HG03139 (cell line): ENCODE results near the gene GPR31.
"Not testable (repeated sequence)": the region's sequence is repeated elsewhere in the genome, so short reads cannot be mapped to it uniquely, and the experiment has no call there.

Experiments
- ATAC-seq: cut with Tn5 transposase; IDR thresholded peaks from one replicate; pipeline ENCODE4 v1.9.1; 2021; ENCODE audit not compliant: unreplicated experiment

GPR31 gene, protein sequence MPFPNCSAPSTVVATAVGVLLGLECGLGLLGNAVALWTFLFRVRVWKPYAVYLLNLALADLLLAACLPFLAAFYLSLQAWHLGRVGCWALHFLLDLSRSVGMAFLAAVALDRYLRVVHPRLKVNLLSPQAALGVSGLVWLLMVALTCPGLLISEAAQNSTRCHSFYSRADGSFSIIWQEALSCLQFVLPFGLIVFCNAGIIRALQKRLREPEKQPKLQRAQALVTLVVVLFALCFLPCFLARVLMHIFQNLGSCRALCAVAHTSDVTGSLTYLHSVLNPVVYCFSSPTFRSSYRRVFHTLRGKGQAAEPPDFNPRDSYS

DNA sequence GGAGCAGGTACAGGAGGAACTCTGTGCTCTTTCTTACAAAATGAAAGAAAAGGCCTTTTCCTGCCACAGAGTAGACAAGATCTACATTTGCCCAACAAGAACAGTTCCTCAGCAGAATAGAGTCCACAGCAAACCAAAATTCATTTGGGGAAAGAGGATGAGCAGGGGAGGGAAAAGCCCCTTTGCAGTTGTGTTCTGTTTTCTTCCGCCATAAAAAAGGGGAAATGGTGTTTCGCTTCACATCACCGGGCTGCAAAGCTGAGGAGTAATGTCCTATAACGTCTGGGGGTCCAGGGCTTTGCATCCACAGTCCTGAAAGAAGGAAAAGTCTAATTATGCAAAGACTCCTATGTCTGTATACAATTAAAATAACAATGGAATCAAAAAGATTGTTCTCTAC is at the start of gene GPR31:
GPR31 (minus strand) TSS at position 118 of the 400 bp plus-strand sequence. CDS start 149 bp downstream, outside the sequence.
- ATAC-seq, result no peak

DNA sequence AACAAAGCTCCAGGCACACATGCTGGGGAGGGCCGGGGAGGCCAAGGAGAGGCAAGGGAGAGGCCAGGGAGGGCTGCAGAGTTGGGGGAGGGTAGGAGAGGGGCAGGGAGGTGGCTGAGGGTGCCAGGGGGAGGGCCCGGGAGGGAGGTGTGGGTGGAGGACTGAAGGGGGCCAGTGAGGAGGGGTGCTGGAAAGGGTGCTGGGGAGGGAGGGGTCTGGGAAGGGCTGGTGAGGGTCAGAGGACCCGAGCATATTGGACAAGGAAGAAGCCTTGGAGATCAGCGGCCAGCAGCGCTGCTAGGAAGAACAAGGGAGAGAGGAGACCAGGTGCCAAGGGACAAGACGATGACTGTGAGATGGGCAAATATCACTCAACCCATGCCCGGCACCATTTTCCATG is 49.7 kb upstream of the GPR31 start:
- ATAC-seq, result no peak

DNA sequence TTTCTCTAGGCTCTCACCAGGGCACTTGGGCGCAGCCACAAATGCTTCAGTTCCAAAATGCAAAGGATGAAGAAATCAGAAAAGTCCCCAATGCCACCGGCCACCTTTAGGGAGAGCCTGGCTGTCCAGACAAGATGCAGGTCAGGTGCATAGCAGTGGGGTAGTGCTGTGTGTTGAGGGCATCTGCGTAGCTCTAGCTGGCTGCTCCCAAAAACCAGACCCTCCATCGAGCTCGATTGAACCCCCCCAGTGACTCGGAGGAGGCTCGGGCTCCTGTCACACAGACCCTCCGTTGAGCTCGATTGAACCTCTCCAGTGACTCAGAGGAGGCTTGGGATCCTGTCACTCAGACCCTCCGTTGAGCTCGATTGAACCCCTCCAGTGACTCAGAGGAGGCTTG is 47.5 kb upstream of the GPR31 start:
- not testable (repeated sequence) for ATAC-seq

DNA sequence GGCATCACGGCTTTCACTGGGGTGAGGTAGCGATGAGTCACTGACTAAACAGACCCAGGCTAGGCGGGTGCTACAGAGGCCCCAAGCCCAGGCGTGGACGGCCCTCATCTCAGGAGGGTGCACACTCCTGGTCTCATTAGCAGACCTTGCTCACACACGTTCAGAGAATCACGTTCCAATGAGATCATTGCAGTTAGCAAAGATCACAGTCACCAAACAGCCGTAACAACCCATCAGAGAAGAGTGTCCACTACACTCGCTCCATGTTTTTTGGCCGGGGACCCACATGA is 46.2 kb upstream of the GPR31 start:
- not testable (repeated sequence) for ATAC-seq

DNA sequence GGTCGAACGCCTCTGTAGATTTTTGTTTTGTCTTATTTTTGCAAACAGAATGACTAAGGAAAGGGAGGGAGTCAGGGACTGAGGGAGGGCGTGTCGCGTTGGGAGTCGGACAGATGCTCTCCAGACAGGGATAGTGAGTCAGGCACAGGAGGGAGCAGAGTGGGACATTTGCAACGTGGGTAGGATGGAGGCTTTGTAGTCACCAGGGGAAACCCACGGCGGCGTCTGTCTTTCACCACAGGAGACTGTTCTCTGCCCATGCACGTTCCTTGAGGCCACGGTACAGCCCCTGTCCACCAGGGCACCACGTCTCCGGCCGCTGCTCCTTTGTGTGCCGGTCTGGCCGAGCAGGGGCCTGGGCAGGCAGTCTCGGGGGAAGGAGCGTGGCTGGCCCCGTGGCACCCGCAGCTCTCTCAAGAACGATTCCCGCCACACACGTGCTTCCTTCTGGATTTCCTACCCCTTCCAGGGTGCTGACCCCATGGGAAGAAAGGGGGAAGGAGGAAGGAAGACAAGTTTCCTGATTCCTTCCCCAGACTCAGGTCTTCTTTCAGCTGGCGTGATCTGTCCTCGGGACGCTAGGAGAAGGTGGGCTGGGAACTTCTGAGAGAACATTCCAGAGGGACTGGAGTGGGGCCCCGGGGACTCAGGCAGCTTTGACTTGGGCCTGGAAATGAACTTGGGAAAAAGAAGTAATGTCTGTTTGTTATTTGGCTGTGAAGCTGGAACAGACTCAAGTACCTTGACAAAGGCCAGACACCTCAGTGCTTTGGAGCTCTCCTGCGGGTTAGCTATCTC is 45.7 kb upstream of the GPR31 start:
- ATAC-seq, result not testable (repeated sequence)

DNA sequence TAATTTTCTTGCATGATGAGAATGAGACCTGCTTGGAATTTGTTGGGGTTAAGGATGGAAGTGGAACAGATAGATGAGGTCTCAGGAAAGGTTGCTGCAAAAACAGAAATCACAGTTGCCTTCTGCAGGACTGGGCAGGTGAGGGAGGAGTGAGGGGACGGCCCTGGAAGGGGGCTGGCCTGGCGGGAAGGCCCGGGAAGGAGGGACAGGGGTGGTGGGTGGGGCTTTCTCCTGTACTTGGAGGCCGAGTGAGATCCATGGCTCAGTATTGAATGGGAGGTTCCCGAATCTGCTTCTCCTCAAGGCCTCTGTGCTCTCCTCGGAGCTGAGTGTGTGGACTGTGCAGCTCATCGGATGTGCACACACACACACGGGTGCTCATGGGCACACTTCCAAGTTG is 44.8 kb upstream of the GPR31 start:
- ATAC-seq, result not testable (repeated sequence)

DNA sequence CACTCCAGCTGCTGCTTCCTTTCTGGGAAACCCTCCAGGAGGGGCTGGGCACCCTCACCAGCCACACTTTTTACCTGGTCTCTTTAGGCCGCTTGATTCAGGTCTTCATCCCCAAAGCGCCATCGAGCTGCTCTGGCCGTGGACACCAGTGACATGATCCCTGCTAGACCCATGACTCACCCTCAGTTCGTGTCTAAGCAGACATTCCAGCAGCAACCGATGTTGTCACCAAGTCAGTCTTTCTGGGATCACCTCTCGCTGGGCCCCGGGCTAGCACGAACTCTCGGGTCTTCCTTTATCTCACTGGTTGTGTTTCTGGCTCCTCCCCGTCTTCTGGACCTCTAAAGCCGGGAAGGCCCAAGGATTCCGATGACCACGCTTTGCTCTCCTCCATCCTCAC is 43.0 kb upstream of the GPR31 start:
- ATAC-seq, result no peak

DNA sequence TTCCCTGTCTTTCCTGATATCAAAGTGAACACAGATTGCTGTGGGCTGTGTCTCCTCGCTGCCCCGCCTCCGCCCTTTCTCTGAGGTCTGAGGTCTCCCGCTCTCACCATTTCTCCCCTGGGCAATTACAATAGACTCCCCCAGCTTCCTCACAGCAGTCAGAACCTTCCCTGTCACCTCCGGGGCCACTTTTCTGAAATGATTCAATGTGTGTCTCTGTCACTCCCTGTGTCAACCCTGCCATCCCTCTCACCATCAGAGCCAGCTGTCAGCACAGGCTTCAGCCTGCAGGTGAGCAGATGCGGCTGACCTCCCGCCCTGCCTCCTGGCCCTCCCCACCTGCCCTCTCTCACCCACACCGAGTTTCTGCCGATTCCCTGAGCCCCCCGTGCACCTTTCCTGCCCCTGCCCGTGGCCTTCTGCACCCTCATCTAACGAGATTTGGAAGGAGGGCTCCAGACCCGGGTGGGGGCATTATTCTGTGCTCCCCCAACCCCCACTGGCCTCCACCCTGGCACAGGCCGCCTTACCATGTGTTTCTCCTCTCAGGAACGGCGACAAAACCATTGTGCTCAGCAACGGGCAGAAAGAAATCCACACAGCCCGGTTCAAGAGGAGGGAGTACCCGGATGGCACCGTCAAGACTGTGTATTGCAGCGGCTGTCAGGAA is 38.3 kb upstream of the GPR31 start:
- ATAC-seq, result not testable (repeated sequence)

DNA sequence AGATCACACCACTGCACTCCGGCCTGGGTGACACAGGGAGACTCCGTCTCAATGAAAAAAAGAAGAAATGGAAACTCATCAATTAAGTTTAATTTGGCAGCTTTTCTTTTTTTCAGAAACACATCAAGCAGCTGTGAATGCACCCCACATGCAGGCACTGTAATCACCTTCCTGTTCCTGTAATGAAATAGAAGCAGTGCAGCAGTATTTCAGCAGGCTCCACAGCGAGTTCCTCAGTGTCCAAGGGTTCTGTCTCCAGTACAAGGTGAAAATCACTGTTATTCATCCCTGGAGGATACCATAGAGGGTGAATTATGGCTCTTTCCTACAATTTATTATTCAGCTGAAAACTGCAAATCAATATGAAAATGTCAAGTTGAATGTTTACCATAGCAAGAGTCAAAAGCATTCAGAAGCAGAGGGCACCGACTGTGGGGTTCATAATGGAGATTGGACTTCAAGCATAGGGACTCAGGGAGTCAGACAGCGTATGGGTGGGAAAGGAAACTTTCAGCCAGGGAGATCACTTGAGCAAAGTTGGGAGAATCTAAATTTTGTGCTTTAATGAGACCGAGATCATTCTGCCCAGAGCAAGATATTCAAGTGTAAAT is 35.8 kb upstream of the GPR31 start:
- ATAC-seq, result not testable (repeated sequence)

DNA sequence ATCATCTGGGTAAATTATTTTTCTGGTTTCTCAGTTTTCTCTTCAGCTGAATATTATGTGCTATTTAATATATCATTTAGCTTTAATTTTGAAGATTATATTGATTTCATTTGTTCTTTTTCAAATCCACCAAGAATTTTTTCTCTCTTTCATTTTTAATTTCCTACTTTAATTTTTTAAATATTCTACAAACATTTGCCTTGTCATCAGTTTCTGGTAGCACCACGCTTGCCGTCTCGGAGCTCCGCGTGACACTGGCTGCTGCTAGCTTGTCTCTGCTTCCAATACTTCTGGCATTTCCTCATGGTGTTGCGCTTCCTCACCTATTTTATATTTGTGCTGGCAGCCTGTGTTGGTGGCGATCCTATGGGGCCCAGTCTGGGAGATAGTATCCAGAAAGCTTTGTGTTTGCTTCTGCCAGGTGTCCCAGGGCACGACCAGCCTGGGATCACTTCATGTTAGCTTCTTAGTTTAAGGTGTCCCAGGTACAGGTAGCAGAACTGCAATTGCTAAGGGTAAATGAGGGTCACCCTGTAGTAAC is 33.3 kb upstream of the GPR31 start:
- ATAC-seq, result not testable (repeated sequence)

DNA sequence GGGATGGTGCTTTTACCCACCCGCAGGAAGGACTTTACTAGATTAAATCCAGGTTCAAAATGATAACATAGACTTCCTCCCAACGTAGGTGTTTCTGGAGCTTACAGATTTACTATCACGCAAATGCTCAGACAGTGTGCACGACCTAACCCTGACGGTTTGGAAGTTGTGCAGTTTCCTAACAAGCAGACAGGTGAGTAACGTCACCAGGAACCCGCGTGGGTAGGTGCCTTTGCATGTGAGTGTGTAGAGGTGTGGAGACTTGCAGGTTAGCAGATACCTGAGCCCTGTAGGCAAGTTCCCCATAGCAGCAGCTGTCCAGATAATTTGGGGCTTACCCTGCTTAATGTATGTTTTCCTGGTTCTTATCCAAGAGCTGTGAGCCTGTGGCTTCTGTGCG is 29.5 kb upstream of the GPR31 start:
- not testable (repeated sequence) for ATAC-seq

DNA sequence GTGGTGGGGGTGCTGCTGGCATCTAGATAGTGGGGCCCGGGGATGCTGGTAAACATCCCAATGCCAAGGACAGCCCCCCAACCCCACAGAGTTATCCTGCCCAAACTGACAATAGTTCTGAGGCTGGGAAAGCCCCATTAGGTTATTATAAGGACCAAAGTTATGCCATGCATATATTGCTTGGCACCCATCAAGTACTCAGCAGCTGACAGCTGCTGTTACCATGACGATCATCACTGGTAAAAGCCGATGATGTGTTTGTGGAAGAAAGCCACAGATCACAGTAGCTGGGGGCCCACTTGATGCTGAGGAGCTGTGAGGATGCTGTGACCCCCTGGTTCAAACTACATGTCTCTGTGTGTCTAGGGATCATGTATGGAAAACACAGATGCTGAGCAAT is 27.3 kb upstream of the GPR31 start:
- not testable (repeated sequence) for ATAC-seq

DNA sequence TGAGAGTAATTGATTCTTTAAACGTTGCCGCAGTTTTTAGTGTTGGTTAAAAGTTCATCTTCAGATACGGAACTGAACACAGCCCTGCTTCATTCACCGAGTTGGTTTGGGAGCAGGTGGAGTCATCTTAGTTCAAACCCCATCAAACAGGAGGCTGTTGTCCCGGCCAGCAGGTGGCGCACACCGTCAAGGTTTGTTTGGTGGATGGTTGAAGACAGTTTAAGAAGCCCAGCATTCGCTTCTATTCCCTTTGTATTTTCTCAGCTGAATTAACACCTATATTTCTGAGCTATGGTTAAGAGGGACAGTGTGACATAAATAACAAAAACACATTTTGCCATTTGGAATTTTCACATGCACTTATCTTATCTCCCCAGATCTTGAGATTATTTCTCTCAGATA is 25.1 kb upstream of the GPR31 start:
- peak; percentile 77 for ATAC-seq

DNA sequence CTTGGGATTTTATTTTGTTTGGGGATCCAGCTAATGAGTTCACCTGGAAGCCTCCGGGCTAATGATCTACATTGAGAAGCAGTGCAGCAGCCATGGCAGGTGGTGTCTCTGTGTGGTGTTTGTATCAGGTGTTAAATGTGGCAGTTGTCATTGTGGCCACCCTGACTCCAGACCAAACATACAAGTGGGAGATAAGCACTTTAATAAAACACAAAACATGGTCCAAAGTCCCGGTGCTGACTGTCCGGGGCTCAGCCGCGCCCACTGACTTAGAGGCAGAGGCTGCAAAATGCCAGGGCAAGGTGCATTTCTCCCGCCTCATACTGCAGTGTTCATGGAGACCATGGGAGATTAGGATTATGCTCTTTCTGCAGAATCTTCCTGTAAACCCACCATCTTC is 23.6 kb upstream of the GPR31 start:
- not testable (repeated sequence) for ATAC-seq

DNA sequence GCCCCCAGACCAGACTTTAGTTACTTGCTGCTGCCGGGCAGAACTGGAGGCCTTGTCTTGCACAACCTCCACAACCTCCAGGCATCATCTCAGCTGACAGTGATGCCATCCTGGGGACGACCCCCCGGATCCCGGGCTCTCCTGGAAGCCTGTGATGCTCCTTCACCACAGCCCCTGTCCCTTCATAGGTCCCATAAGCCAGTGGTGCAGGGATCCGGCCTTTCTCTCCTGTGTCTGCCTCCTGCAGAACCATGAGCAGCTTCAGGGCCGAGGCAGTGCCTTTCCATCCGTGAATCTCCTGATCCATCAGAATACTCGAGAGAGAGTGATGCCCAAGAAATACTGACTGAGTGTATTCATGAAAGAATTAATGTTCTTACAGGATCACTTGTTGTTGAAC is 22.3 kb upstream of the GPR31 start:
- not testable (repeated sequence) for ATAC-seq

DNA sequence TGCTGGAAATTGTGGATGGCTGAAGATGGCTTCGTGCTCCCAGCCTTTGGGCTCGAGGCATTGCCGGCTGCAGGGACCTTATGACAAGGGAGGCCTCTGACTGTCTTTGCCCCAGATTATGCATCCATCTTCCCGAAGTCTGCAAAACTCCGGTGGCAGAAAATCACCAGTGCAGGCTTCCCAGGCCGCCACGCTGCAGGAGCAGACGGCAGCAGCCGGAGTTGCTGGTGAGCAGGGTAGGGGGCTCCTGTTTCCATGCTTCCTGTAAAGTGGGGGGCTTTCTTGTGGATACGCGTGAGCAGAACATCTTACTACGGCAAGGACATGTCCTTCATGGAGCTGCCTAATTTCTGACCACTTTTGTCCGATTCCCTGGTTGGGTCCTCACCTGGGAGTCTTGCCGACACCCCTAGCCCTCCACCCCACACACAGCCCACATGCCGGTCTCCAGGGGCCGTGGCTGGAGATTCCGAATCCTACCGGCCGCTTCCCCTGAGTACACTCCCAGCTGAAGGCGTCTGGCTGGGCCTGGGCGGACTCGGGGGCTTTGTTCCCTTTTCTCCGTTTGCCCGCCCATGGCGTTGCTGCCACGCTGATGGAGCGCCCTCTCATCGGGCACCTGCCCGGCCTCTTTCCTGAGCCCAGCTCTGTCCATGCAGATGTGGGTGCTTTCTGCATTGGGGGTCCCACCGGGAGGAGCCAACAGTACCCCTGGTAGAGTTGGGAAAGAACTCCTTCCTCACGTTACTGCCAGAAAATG is 21.3 kb upstream of the GPR31 start:
- ATAC-seq, result not testable (repeated sequence)

DNA sequence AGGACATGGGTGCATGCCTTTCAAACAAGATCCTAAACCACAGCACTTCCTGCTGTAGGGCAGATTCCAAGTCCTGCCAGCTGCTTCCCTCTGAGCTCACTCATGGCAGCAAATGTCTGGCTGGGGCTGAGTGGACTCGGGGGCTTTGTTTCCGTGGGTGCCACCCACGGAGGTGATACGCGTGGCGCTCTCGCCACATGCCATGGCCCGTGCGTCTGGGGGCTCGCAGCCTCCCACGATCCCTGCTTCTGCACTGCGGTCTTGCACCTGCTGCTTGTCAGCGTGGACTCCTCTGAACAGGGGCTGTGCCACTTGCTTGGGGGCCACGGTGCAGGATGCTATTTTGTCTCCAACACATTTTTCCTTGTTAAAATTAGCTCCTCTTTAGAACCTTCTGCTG is 19.5 kb upstream of the GPR31 start:
- ATAC-seq, result not testable (repeated sequence)

DNA sequence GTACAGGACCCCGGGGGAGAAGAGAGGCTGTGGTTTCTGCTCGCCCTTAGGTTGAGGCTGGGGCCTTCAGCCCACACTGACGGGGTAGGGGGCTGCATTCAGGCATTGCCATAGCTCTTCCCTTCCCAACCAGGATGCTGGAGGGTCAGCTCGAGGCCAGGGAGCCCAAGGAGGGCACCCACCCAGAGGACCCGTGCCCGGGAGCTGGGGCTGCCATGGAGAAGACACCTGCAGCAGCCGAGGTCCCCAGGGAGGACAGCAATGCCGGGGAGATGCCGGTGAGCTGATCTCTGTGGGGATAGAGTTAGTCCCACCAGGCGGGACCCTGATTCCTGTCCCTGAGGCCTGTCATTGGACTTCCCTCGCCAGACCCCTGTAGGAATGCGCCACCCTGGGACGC is 14.2 kb upstream of the GPR31 start:
- ATAC-seq, result not testable (repeated sequence)

DNA sequence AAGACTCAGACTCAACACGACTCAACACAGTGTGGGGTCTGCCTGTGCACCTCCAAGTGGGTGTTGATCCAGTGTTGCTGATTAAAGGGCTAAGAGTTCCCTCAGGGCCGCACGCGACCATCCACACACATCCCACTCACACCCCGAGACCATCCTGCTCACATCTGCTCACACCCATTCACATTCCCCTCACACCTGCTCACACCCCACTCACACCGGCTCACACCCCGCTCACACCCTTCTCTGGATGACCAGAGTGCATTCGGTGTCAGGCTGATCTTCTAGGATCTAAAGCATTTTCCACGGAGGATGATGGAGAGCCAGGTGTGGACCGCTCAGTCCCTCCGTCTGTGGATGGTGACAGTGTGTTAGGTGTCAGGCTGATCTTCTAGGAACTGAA is 13.5 kb upstream of the GPR31 start:
- ATAC-seq, result not testable (repeated sequence)

DNA sequence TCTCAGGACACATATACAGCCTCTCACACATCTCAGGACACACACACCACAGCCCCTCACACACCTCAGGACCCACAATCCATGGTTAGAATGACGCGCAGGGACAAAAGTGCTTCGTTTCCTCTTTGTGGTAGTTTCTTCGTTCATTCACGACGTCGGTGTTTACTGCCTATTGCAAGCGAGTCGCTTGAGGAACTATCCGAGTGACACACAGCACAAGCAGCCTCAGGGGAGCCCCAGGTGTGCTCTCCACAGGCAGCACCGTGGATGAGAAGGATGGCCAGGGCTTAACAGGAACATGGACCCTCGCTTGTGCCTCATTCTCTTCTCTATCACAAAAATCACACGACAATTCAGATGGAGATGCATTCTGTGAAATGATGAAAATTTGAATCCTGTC is 12.1 kb upstream of the GPR31 start:
- ATAC-seq, result not testable (repeated sequence)
